CD4-positive, CD25-positive, alpha-beta regulatory T cell (primary cell): ENCODE data around the gene CAMTA2. TPM values are rescaled to one million over a fixed set of nuclear protein-coding genes. Genes with fewer than 3 reads are reported as not detected.

ENCODE experiments used
- ATAC-seq, 2 donors: fragments of 150-1000 bp; cut with Tn5 transposase; one replicate each; pipeline ENCODE4 v1.10.0; 2021; ENCODE audit warnings: low read depth in 2 of 2, moderate number of reproducible peaks in 2 of 2, moderate library complexity in 1 of 2
- DNase-seq, 3 donors: peaks; one replicate each; pipeline versions ENCODE4 v3.0.0 to v3.0.0-alpha.2; 2012 to 2022; ENCODE audit warnings: mixed read lengths in 1 of 3
- H3K27ac ChIP-seq: one replicate; pipeline ENCODE4 v1.7.0; 2013; ENCODE audit warnings: mild to moderate bottlenecking, low read length; ENCODE audit not compliant: insufficient read depth, poor library complexity, severe bottlenecking
- H3K27me3 ChIP-seq: one replicate; pipeline ENCODE4 v1.7.0; 2013; ENCODE audit warnings: low read length; ENCODE audit not compliant: control insufficient read depth, insufficient read depth
- H3K36me3 ChIP-seq: one replicate; pipeline ENCODE4 v1.7.0; 2013; ENCODE audit warnings: mild to moderate bottlenecking, low read length, moderate library complexity; ENCODE audit not compliant: control insufficient read depth, insufficient read depth
- H3K4me1 ChIP-seq: 2 replicates; pipeline ENCODE4 v1.7.0; 2013; ENCODE audit warnings: mild to moderate bottlenecking, low read length; ENCODE audit not compliant: insufficient read depth, control insufficient read depth, poor library complexity, severe bottlenecking
- H3K4me3 ChIP-seq: one replicate; pipeline ENCODE4 v1.7.0; 2013; ENCODE audit warnings: low read depth, mild to moderate bottlenecking, low read length, moderate library complexity
- H3K9me3 ChIP-seq, 2 experiments: 1 replicate in 1 of 2; 2 replicates in 1 of 2; pipeline ENCODE4 v1.7.0; 2013; ENCODE audit warnings: low read length in 2 of 2, mild to moderate bottlenecking in 1 of 2, moderate library complexity in 1 of 2; ENCODE audit not compliant: control insufficient read depth in 2 of 2
- H3K27ac Mint-ChIP-seq, 3 donors: one replicate each; pipeline ENCODE4 v1.8.0; 2020 to 2022; ENCODE audit warnings: mild to moderate bottlenecking in 3 of 3, mixed read lengths in 3 of 3, moderate library complexity in 2 of 3
- H3K27me3 Mint-ChIP-seq: one replicate; pipeline ENCODE4 v1.8.0; 2022; ENCODE audit warnings: mild to moderate bottlenecking, mixed read lengths
- H3K36me3 Mint-ChIP-seq: one replicate; pipeline ENCODE4 v1.8.0; 2020; ENCODE audit warnings: mixed read lengths
- H3K4me1 Mint-ChIP-seq, 4 donors: one replicate each; pipeline ENCODE4 v1.8.0; 2020 to 2022; ENCODE audit warnings: mixed read lengths in 4 of 4, mild to moderate bottlenecking in 1 of 4
- H3K4me3 Mint-ChIP-seq, 4 donors: one replicate each; pipeline ENCODE4 v1.8.0; 2020 to 2022; ENCODE audit warnings: mild to moderate bottlenecking in 4 of 4, mixed read lengths in 4 of 4, moderate library complexity in 3 of 4
- H3K9me3 Mint-ChIP-seq, 7 donors: one replicate each; pipeline ENCODE4 v1.8.0; 2020 to 2022; ENCODE audit warnings: mixed read lengths in 7 of 7, mild to moderate bottlenecking in 3 of 7, moderate library complexity in 2 of 7
- polyA plus RNA-seq, 4 donors: library from polyadenylated mRNA; unstranded; fragments of 300-500 nt; fragmentation: Illumina TruSeq; gene quantifications; one replicate each; pipeline ENCODE4 v1.2.3, GENCODE V29; 2021
- total RNA-seq: library from RNA; stranded (reverse); gene quantifications from one replicate; pipeline ENCODE4 v1.2.3, GENCODE V29; 2022

The CAMTA2 gene
- total and polyA plus RNA-seq, 5 donors from 2014 or later, result 4.7 to 69.8 (median 6.8) TPM

DNA sequence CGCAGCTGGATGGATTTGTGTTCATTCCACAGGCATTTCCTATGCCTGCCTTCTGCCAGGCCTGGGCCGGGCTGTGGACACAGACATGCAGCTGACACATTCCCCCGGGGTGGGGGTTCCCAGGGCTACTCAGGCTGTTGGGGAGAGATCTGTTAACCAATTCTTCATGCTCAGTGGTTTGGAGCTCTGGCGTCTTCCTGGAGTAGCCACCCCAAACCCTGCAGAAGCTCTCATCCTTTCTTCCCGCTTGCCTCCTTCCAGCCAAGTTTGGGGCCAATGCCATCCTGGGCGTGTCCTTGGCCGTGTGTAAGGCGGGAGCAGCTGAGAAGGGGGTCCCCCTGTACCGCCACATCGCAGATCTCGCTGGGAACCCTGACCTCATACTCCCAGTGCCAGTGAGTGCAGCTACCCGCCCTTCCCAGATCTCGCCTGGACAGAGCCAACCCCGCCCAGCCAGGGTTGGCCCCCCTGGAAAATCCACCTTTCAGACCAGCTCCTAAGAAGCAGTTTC lies 34.0 kb downstream of the CAMTA2 start:
- no peaks in the 10 kb centered on the region for H3K36me3 Mint-ChIP-seq
- H3K9me3 Mint-ChIP-seq, result no peaks in the 10 kb centered on the region

GRCh38 chr17:4951486-4951885 lies 36.0 kb downstream of the CAMTA2 start:
- Histone ChIP-seq H3K27ac (no peak overlapping the region), H3K4me3 (no peak overlapping the region), H3K36me3 (peaks cover 6% of the 10 kb centered on the region), H3K27me3 (no peaks in the 10 kb centered on the region), H3K9me3 (no peaks in the 10 kb centered on the region), H3K4me1 (peaks cover 25% of the 10 kb centered on the region)
- DNase-seq (no peak), ATAC-seq (no peak)
- peaks cover 4% of the 10 kb centered on the region for H3K27me3 Mint-ChIP-seq
- H3K9me3 Mint-ChIP-seq, result peaks cover 0 to 1% (median 0%) of the 10 kb centered on the region in 7 donors
- H3K4me1 Mint-ChIP-seq, result peaks cover 0 to 28% (median 12%) of the 10 kb centered on the region in 4 donors
- peak overlapping the region; percentile 47 to 94 (median 86) for H3K4me3 Mint-ChIP-seq
- H3K36me3 Mint-ChIP-seq, result peaks cover 6% of the 10 kb centered on the region
- peak overlapping the region in 1 of 3 donors; percentile 66 for H3K27ac Mint-ChIP-seq

More for the DNA sequence above, 34.0 kb downstream of the CAMTA2 start:
- Mint-ChIP-seq H3K27ac (no peak overlapping the region), H3K27me3 (peaks cover 3% of the 10 kb centered on the region), H3K4me3 (peak overlapping the region in 1 of 4 donors; percentile 63), H3K4me1 (peaks cover 0 to 26% (median 11%) of the 10 kb centered on the region in 4 donors)
- H3K9me3 ChIP-seq, result no peaks in the 10 kb centered on the region
- no peak overlapping the region for H3K4me3 ChIP-seq
- ATAC-seq, result no peak
- no peak overlapping the region for H3K27ac ChIP-seq
- no peak for DNase-seq
- H3K36me3 ChIP-seq, result no peaks in the 10 kb centered on the region
- H3K27me3 ChIP-seq, result no peaks in the 10 kb centered on the region
- H3K4me1 ChIP-seq, result peaks cover 17% of the 10 kb centered on the region

DNA sequence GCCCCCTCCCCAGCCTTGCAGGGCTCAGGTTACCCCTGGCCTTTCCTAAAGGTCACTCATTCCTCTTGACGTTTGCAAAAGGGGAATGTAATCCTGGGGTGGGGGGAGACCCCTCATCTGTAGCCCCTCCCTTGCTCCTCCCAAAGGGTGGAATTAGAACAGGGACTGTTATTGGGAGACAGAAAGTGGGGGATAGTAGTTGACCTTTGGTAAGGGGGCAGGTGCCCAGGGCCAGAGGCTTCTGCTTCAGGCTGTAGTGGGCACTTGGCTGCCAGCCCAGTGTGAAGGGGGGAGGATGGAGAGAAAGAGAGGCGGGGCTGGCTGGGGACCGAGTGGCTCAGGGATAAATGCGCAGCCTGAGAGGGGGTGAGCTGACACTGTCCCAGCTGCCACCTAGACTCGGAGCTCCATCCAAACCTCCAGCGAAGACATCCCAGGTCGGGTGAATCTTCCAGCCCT lies 36.7 kb downstream of the CAMTA2 start, which contains the start of gene ENO3:
Gene ENO3 (plus strand): TSS at position 374 of the 459 bp plus-strand sequence. CDS start 711 bp downstream, outside the sequence.
- Histone ChIP-seq H3K4me1 (peaks cover 32% of the 10 kb centered on the region), H3K27ac (peak within 1 kb of the TSS; percentile 97), H3K4me3 (no peak within 1 kb of the TSS), H3K36me3 (peaks cover 13% of the 10 kb centered on the region), H3K27me3 (no peaks in the 10 kb centered on the region), H3K9me3 (no peaks in the 10 kb centered on the region)
- Mint-ChIP-seq H3K36me3 (peaks cover 10% of the 10 kb centered on the region), H3K4me3 (peak within 1 kb of the TSS; percentile 84 to 94 (median 86)), H3K4me1 (peaks cover 0 to 29% (median 14%) of the 10 kb centered on the region in 4 donors), H3K27me3 (peaks cover 4% of the 10 kb centered on the region), H3K9me3 (peaks cover 0 to 1% (median 0%) of the 10 kb centered on the region in 7 donors), H3K27ac (peak within 1 kb of the TSS; percentile 77 to 90 (median 77))
- DNase-seq (no peak), ATAC-seq (no peak)

- Mint-ChIP-seq H3K4me3 (peak overlapping the region; percentile 84 to 94 (median 86)), H3K27ac (peak overlapping the region in 2 of 3 donors; percentile 77 to 90), H3K9me3 (peaks cover 0 to 1% (median 0%) of the 10 kb centered on the region in 7 donors), H3K27me3 (peaks cover 4% of the 10 kb centered on the region), H3K4me1 (peaks cover 0 to 35% (median 19%) of the 10 kb centered on the region in 4 donors), H3K36me3 (peaks cover 16% of the 10 kb centered on the region)
- peaks cover 19% of the 10 kb centered on the region for H3K36me3 ChIP-seq
- no peak overlapping the region for H3K4me3 ChIP-seq
- peaks cover 38% of the 10 kb centered on the region for H3K4me1 ChIP-seq
- peak overlapping the region; percentile 97 for H3K27ac ChIP-seq
- no peaks in the 10 kb centered on the region for H3K9me3 ChIP-seq
- DNase-seq (peak in 2 of 3 donors; percentile 29 to 65), ATAC-seq (peak; percentile 2 to 4)
- no peaks in the 10 kb centered on the region for H3K27me3 ChIP-seq
Measured at GRCh38 chr17:4950075-4950745, 37.3 kb downstream of the CAMTA2 start.

GRCh38 chr17:4949321-4950074 lies 38.0 kb downstream of the CAMTA2 start:
- peaks cover 0 to 1% (median 0%) of the 10 kb centered on the region in 7 donors for H3K9me3 Mint-ChIP-seq
- Histone ChIP-seq H3K36me3 (peaks cover 23% of the 10 kb centered on the region), H3K9me3 (no peaks in the 10 kb centered on the region), H3K27me3 (no peaks in the 10 kb centered on the region), H3K4me1 (peaks cover 45% of the 10 kb centered on the region), H3K4me3 (peak overlapping the region; percentile 86), H3K27ac (peak overlapping the region; percentile 97)
- peak; percentile 28 to 29 for ATAC-seq
- peak; percentile 71 to 94 (median 83) for DNase-seq
- H3K36me3 Mint-ChIP-seq, result peaks cover 20% of the 10 kb centered on the region
- peaks cover 0 to 42% (median 25%) of the 10 kb centered on the region in 4 donors for H3K4me1 Mint-ChIP-seq
- H3K4me3 Mint-ChIP-seq, result peak overlapping the region; percentile 95 to 99 (median 98)
- H3K27ac Mint-ChIP-seq, result peak overlapping the region; percentile 83 to 97 (median 90)
- peaks cover 4% of the 10 kb centered on the region for H3K27me3 Mint-ChIP-seq

GRCh38 chr17:4948931-4949320 lies 38.5 kb downstream of the CAMTA2 start:
- peak overlapping the region; percentile 86 for H3K4me3 ChIP-seq
- peak; percentile 66 to 88 (median 80) for DNase-seq

More at GRCh38 chr17:4948931-4949320, 38.5 kb downstream of the CAMTA2 start:
- peak; percentile 28 to 39 for ATAC-seq
- H3K27me3 ChIP-seq, result no peaks in the 10 kb centered on the region
- no peaks in the 10 kb centered on the region for H3K9me3 ChIP-seq
- H3K27me3 Mint-ChIP-seq, result peaks cover 4% of the 10 kb centered on the region
- H3K4me3 Mint-ChIP-seq, result peak overlapping the region; percentile 95 to 99 (median 98)
- H3K9me3 Mint-ChIP-seq, result peaks cover 0 to 3% (median 0%) of the 10 kb centered on the region in 7 donors
- H3K27ac Mint-ChIP-seq, result peak overlapping the region; percentile 83 to 97 (median 94)
- peaks cover 0 to 47% (median 31%) of the 10 kb centered on the region in 4 donors for H3K4me1 Mint-ChIP-seq
- peaks cover 51% of the 10 kb centered on the region for H3K4me1 ChIP-seq
- peaks cover 23% of the 10 kb centered on the region for H3K36me3 Mint-ChIP-seq
- H3K27ac ChIP-seq, result peak overlapping the region; percentile 97
- H3K36me3 ChIP-seq, result peaks cover 23% of the 10 kb centered on the region
